Sigmoid colon (tissue), 4 donors: ENCODE measurements around the gene STK33.

Experiments
- EP300 ChIP-seq, 4 donors: sonication (generic); formaldehyde crosslinking; IDR thresholded peaks; one replicate each; pipeline ENCODE4 v1.6.1; 2017; ENCODE audit warnings: antibody characterized with exemption in 4 of 4
- POLR2A ChIP-seq, 2 donors: fragments of 450-650 bp; IDR thresholded peaks; one replicate each; pipeline ENCODE4 v1.6.1; 2016; ENCODE audit warnings: antibody characterized with exemption in 2 of 2, mild to moderate bottlenecking in 2 of 2, moderate library complexity in 2 of 2
- POLR2AphosphoS5 ChIP-seq, 4 donors: sonication (generic); formaldehyde crosslinking; IDR thresholded peaks; one replicate each; pipeline ENCODE4 v1.6.1; 2017; ENCODE audit warnings: antibody characterized with exemption in 4 of 4
- TF ChIP-seq, protein P1 (sequence below), 4 experiments: fragments of 450-650 bp in 3 of 4; fragments of 200-600 bp in 1 of 4; IDR thresholded peaks; one replicate each; pipeline ENCODE4 v1.5.1; 2016 to 2019; ENCODE audit warnings: antibody characterized with exemption in 4 of 4, mild to moderate bottlenecking in 3 of 4, moderate library complexity in 2 of 4

DNA sequence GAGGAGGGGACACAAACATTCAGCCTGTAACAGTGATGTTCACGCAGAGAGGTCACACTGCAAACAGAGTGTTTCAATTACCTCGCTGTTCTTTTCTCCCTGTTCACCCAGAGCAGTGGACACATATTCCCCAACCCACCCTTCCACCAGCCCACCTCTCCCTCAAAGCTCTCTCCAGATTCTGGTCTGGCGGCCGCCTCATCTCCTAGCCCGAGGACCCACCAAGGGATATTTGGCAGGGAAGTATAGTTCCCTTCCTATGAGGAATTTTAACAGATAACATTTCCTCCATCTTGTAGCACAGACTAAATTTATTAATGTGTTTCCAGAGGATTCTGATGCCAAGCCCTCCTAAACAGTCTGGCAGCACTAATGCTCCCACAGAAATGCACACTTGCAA lies 219.3 kb downstream of the STK33 start:
- TF ChIP-seq POLR2AphosphoS5 (IDR thresholded peaks at IDR 0.05) = no peak
- no peak for TF ChIP-seq POLR2A (IDR thresholded peaks at IDR 0.05)
- TF ChIP-seq, protein P1, sequence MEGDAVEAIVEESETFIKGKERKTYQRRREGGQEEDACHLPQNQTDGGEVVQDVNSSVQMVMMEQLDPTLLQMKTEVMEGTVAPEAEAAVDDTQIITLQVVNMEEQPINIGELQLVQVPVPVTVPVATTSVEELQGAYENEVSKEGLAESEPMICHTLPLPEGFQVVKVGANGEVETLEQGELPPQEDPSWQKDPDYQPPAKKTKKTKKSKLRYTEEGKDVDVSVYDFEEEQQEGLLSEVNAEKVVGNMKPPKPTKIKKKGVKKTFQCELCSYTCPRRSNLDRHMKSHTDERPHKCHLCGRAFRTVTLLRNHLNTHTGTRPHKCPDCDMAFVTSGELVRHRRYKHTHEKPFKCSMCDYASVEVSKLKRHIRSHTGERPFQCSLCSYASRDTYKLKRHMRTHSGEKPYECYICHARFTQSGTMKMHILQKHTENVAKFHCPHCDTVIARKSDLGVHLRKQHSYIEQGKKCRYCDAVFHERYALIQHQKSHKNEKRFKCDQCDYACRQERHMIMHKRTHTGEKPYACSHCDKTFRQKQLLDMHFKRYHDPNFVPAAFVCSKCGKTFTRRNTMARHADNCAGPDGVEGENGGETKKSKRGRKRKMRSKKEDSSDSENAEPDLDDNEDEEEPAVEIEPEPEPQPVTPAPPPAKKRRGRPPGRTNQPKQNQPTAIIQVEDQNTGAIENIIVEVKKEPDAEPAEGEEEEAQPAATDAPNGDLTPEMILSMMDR (IDR thresholded peaks at IDR 0.05) = no peak
- no peak for TF ChIP-seq EP300 (IDR thresholded peaks at IDR 0.05)
